ENCODE results near the gene AGAP5. TPM values are rescaled to one million over a fixed set of nuclear protein-coding genes. Genes with fewer than 3 reads are reported as not detected.

The AGAP5 gene
- total and polyA plus RNA-seq, 10 of the 15 experiments (the other 5 are each of a cell fraction or from before 2014, with no cell fraction given) = 0.68 to 8.5 (median 6.7) TPM; not detected in 1

DNA sequence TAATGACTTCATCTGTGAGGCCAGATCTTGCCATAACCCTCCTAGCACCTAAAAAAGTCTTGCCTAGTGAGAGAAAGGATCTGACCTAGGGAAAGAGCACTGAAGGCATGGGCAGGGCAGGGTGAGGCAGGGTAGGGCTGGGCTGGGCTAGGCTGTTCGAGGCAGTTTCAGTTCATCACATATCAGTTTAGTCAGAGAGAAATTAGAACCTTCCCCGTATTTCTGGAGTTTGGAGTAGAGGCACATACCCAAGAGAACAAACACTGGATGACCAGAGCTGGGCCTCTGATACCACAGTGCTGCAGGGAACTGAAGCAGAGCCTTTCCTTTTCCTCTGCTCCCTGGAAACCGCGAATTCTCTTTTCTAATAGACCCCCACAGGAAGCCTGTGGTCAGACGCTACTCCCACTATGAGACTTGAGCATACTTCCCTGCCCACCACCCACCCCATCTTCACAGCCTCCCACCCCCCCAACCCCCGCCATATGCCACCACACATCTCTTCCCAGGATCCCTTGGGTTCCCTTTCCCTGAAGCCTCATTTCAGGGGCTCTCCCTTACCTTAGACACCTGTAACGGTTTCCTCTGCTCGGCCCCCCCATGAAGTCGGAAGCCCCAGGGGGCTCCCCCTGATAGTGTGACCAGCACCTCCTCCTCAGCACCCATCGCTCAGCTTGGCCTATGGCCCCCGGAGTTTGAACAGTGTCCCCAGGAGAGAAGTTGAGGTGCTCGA lies 42.5 kb downstream of the AGAP5 start:
- ATAC-seq (peak; percentile 57), FAIRE-seq (no peak), DNase-seq (ENCODE audit: low read depth, low spot score) (no peak)
- Histone ChIP-seq H2AFZ (ENCODE audit: control insufficient read depth, low read depth, low read length) (peak overlapping the region; percentile 60), H3K4me2 (ENCODE audit: control insufficient read depth, insufficient read depth) (peak overlapping the region; percentile 59), H4K20me1 (ENCODE audit: control insufficient read depth, insufficient read depth) (no peaks in the 10 kb centered on the region), H3K4me3 (peak overlapping the region; percentile 32; the same call in 1 of the 2 replicates), H3K27ac (ENCODE audit: control insufficient read depth, insufficient read depth) (peak overlapping the region; percentile 50; the same call in 1 of the 2 replicates), H3K4me1 (ENCODE audit: control insufficient read depth, insufficient read depth, low read length) (peaks cover 23% of the 10 kb centered on the region), H3K79me2 (ENCODE audit: control insufficient read depth, insufficient read depth, low read length) (no peaks in the 10 kb centered on the region), H3K9ac (ENCODE audit: control insufficient read depth, insufficient read depth, low read length) (no peak overlapping the region; the same call in 1 of the 2 replicates), H3K9me3 (replicated peaks; ENCODE audit: control insufficient read depth, insufficient read depth, low read length) (no peaks in the 10 kb centered on the region), H3K36me3 (ENCODE audit: control insufficient read depth in 2 of 2, insufficient read depth in 2 of 2, low read length in 1 of 2) (no peaks in the 10 kb centered on the region), H3K27me3 (replicated peaks in 1 of 2; ENCODE audit: control insufficient read depth in 2 of 2, insufficient read depth in 2 of 2, low read length in 1 of 2) (no peaks in the 10 kb centered on the region)
- ChIA-PET POLR2A (no interaction called here), CTCF (interaction anchor here (0.9 to 2.9 kb wide), 4 partner anchors 12 to 224 kb away, joined by 3 to 14 read pairs (median 7); no protein-coding TSS in a partner anchor), RAD21 (ENCODE audit: unreplicated experiment) (interaction anchor here (1.4 to 3.2 kb wide), 2 partner anchors 11 to 88 kb away, joined by 3 to 12 read pairs; no protein-coding TSS in a partner anchor), SMC1A (ENCODE audit: uncharacterized antibody, unreplicated experiment) (interaction anchor here (1.4 to 2.2 kb wide), 2 partner anchors 11 to 12 kb away, joined by 3 to 12 read pairs; no protein-coding TSS in a partner anchor)
- in situ Hi-C loops (cut with MboI) = no loop called here
- no TSS peak for BruUV-seq (replicated peaks)
- WGBS (ENCODE audit: insufficient coverage, insufficient replicate concordance, low lambda C conversion rate, missing lambda C conversion rate) = 2% methylated on average over 11 of the region's 12 CpGs
- intact Hi-C loops (cut with micrococcal nuclease; ENCODE audit: unreplicated experiment) = loop anchor here (10.0 kb wide), 1 partner anchor 129 kb away; the partner anchor contains the start of genes CHCHD1 and ZSWIM8
- TF ChIP-seq, protein P1, sequence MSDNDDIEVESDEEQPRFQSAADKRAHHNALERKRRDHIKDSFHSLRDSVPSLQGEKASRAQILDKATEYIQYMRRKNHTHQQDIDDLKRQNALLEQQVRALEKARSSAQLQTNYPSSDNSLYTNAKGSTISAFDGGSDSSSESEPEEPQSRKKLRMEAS (IDR thresholded peaks at IDR 0.05; ENCODE audit: low read depth, low read length) = no peak
- TF ChIP-seq, protein P2, sequence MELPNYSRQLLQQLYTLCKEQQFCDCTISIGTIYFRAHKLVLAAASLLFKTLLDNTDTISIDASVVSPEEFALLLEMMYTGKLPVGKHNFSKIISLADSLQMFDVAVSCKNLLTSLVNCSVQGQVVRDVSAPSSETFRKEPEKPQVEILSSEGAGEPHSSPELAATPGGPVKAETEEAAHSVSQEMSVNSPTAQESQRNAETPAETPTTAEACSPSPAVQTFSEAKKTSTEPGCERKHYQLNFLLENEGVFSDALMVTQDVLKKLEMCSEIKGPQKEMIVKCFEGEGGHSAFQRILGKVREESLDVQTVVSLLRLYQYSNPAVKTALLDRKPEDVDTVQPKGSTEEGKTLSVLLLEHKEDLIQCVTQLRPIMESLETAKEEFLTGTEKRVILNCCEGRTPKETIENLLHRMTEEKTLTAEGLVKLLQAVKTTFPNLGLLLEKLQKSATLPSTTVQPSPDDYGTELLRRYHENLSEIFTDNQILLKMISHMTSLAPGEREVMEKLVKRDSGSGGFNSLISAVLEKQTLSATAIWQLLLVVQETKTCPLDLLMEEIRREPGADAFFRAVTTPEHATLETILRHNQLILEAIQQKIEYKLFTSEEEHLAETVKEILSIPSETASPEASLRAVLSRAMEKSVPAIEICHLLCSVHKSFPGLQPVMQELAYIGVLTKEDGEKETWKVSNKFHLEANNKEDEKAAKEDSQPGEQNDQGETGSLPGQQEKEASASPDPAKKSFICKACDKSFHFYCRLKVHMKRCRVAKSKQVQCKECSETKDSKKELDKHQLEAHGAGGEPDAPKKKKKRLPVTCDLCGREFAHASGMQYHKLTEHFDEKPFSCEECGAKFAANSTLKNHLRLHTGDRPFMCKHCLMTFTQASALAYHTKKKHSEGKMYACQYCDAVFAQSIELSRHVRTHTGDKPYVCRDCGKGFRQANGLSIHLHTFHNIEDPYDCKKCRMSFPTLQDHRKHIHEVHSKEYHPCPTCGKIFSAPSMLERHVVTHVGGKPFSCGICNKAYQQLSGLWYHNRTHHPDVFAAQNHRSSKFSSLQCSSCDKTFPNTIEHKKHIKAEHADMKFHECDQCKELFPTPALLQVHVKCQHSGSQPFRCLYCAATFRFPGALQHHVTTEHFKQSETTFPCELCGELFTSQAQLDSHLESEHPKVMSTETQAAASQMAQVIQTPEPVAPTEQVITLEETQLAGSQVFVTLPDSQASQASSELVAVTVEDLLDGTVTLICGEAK (IDR thresholded peaks at IDR 0.05; ENCODE audit: borderline replicate concordance) = no peak
- TF ChIP-seq EED (IDR thresholded peaks at IDR 0.05; ENCODE audit: low read depth) = peak; percentile 86
- TF ChIP-seq SMAD5 (IDR thresholded peaks at IDR 0.05; ENCODE audit: low read depth) = 0 out of 2 replicates have a peak, but pooled peaks have one; percentile 35
- 0 out of 2 replicates have a peak, but pooled peaks have one; percentile 47 for TF ChIP-seq MTA3 (IDR thresholded peaks at IDR 0.05; ENCODE audit: borderline replicate concordance, low read length)
- TF ChIP-seq POLR2AphosphoS2 (IDR thresholded peaks at IDR 0.05; ENCODE audit: low read depth, low read length) = no peak
- TF ChIP-seq ETV6 (conservative IDR thresholded peaks at IDR 0.05 in 1 of 2, IDR thresholded peaks at IDR 0.05 in 1 of 2; ENCODE audit: borderline replicate concordance in 1 of 2, low read depth in 1 of 2) = peak in 1 of 2 experiments; percentile 55; a peak in 2 of 4 replicates
- TF ChIP-seq RUNX3 (IDR thresholded peaks at IDR 0.05; ENCODE audit: low read length) = peak; percentile 96
- TF ChIP-seq MEF2A (IDR thresholded peaks at IDR 0.05; ENCODE audit: insufficient read depth, low read depth, low read length) = 0 out of 2 replicates have a peak, but pooled peaks have one; percentile 22
- TF ChIP-seq JUNB (IDR thresholded peaks at IDR 0.05) = 0 out of 2 replicates have a peak, but pooled peaks have one; percentile 13
- peak; percentile 45; the same call in 1 of the 2 replicates for TF ChIP-seq IKZF1 (conservative IDR thresholded peaks at IDR 0.05)
- TF ChIP-seq GATAD2B (conservative IDR thresholded peaks at IDR 0.05; ENCODE audit: low read depth) = no peak
- 0 out of 4 replicates have a peak, but pooled peaks of 1 of the 2 experiments have one; percentile 36 for TF ChIP-seq IKZF2 (IDR thresholded peaks at IDR 0.05)
